Neural cell (in vitro differentiated cells): Measurements from ENCODE around the gene ATP2B2. TPM values are rescaled to one million over a fixed set of nuclear protein-coding genes. Genes with fewer than 3 reads are reported as not detected.

Experiments
- H2AFZ ChIP-seq: fragments of 200-600, 300-800 bp; sonication (generic), shearing (Covaris generic); 2 replicates; pipeline ENCODE4 v1.6.0; 2014; ENCODE audit warnings: low read depth, mild to moderate bottlenecking, antibody characterized with exemption, low read length, moderate library complexity
- H3F3A ChIP-seq: fragments of 200-600 bp; shearing (Covaris generic); 2 replicates; pipeline ENCODE4 v1.6.1; 2016; ENCODE audit warnings: mild to moderate bottlenecking, moderate library complexity, mixed read lengths, antibody characterized with exemption, low read length; ENCODE audit not compliant: insufficient read depth, poor library complexity, severe bottlenecking
- H3K27ac ChIP-seq: fragments of 200-600, 300-800 bp; sonication (generic), shearing (Covaris generic); 2 replicates; pipeline ENCODE4 v1.5.1; 2014; ENCODE audit warnings: mild to moderate bottlenecking, low read length, moderate library complexity
- H3K27me3 ChIP-seq: fragments of 300-800, 200-600 bp; sonication (generic), shearing (Covaris generic); 2 replicates; pipeline ENCODE4 v1.6.0; 2014; ENCODE audit warnings: mild to moderate bottlenecking, low read depth, low read length, moderate library complexity; ENCODE audit not compliant: insufficient read depth
- H3K36me3 ChIP-seq: fragments of 300-800, 200-600 bp; sonication (generic), shearing (Covaris generic); 2 replicates; pipeline ENCODE4 v1.5.1; 2014; ENCODE audit warnings: mild to moderate bottlenecking, antibody characterized with exemption, low read length, moderate library complexity; ENCODE audit not compliant: insufficient read depth
- H3K4me2 ChIP-seq: fragments of 300-800, 200-600 bp; sonication (generic), shearing (Covaris generic); 2 replicates; pipeline ENCODE4 v1.6.0; 2014; ENCODE audit warnings: mild to moderate bottlenecking, low read length
- H3K4me3 ChIP-seq: fragments of 300-800, 200-600 bp; sonication (generic), shearing (Covaris generic); 2 replicates; pipeline ENCODE4 v1.5.1; 2014; ENCODE audit warnings: mild to moderate bottlenecking, low read length, moderate library complexity
- H3K79me2 ChIP-seq: fragments of 200-600 bp; shearing (Covaris generic); replicated peaks from 2 replicates; pipeline ENCODE4 v1.6.0; 2014; ENCODE audit warnings: mild to moderate bottlenecking, low read length, moderate library complexity; ENCODE audit not compliant: insufficient read depth
- H3K9ac ChIP-seq: fragments of 300-800, 200-600 bp; sonication (generic), shearing (Covaris generic); 2 replicates; pipeline ENCODE4 v1.6.1; 2016; ENCODE audit warnings: mild to moderate bottlenecking, low read length, mixed read lengths
- H3K9me2 ChIP-seq: fragments of 200-600 bp; shearing (Covaris generic); 2 replicates; pipeline ENCODE4 v1.6.1; 2016; ENCODE audit warnings: mild to moderate bottlenecking, low read length, mixed read lengths; ENCODE audit not compliant: insufficient read depth
- H3K9me3 ChIP-seq: fragments of 200-600, 300-800 bp; sonication (generic), shearing (Covaris generic); 2 replicates; pipeline ENCODE4 v1.6.1; 2016; ENCODE audit warnings: mild to moderate bottlenecking, mixed run types, low read length, moderate library complexity, mixed read lengths
- H4K20me1 ChIP-seq: fragments of 200-600 bp; shearing (Covaris generic); 2 replicates; pipeline ENCODE4 v1.6.1; 2016; ENCODE audit warnings: mild to moderate bottlenecking, mixed run types; ENCODE audit not compliant: insufficient read depth
- CTCF ChIP-seq: fragments of 450-650 bp; IDR thresholded peaks from 2 replicates; pipeline ENCODE4 v1.5.1; 2014; ENCODE audit warnings: antibody characterized with exemption, mild to moderate bottlenecking, moderate library complexity; ENCODE audit not compliant: poor library complexity, severe bottlenecking
- EP300 ChIP-seq: fragments of 450-650 bp; conservative IDR thresholded peaks from 2 replicates; pipeline ENCODE4 v1.6.1; 2014; ENCODE audit warnings: antibody characterized with exemption, mild to moderate bottlenecking, moderate library complexity; ENCODE audit not compliant: poor library complexity, severe bottlenecking
- EZH2 ChIP-seq: fragments of 200-600, 300-800 bp; shearing (Covaris generic), sonication (generic); IDR thresholded peaks from 2 replicates; pipeline ENCODE4 v1.6.1; 2014; ENCODE audit warnings: antibody characterized with exemption, low read length, borderline replicate concordance, mild to moderate bottlenecking; ENCODE audit not compliant: insufficient read depth, poor library complexity, severe bottlenecking
- MXI1 ChIP-seq: fragments of 450-650 bp; conservative IDR thresholded peaks from 2 replicates; pipeline ENCODE4 v1.6.1; 2014; ENCODE audit warnings: antibody characterized with exemption, mild to moderate bottlenecking; ENCODE audit not compliant: poor library complexity, severe bottlenecking
- POLR2AphosphoS5 ChIP-seq: IDR thresholded peaks from 2 replicates; pipeline ENCODE4 v1.6.1; 2012
- RAD21 ChIP-seq: fragments of 450-650 bp; conservative IDR thresholded peaks from 2 replicates; pipeline ENCODE4 v1.6.1; 2014; ENCODE audit warnings: antibody characterized with exemption, mild to moderate bottlenecking, moderate library complexity
- REST ChIP-seq: IDR thresholded peaks from 2 replicates; pipeline ENCODE4 v1.6.1; 2012; ENCODE audit warnings: borderline replicate concordance
- SMC3 ChIP-seq: fragments of 450-650 bp; conservative IDR thresholded peaks from 2 replicates; pipeline ENCODE4 v1.6.1; 2014; ENCODE audit warnings: antibody characterized with exemption, mild to moderate bottlenecking, moderate library complexity; ENCODE audit not compliant: poor library complexity
- TAF1 ChIP-seq: IDR thresholded peaks from 2 replicates; pipeline ENCODE4 v1.6.1; 2012; ENCODE audit warnings: low read depth
- polyA plus RNA-seq: library from polyadenylated mRNA; depleted of rRNA; stranded (reverse); fragments of >200 nt; gene quantifications from 2 replicates; pipeline ENCODE4 v1.2.3, GENCODE V29; 2014

The ATP2B2 gene
- polyA plus RNA-seq, 1 donor from 2014 or later: 8.3 TPM

GRCh38 chr3:10371167-10371566, 134.2 kb downstream of the ATP2B2 start:
- H3K79me2 ChIP-seq: no peaks in the 10 kb centered on the region
- H2AFZ ChIP-seq: no peak overlapping the region
- no peaks in the 10 kb centered on the region for H3K36me3 ChIP-seq
- TF ChIP-seq REST (no peak), MXI1 (no peak), TAF1 (no peak), POLR2AphosphoS5 (no peak), SMC3 (no peak), EZH2 (no peak), RAD21 (no peak), EP300 (no peak), CTCF (no peak)
- no peaks in the 10 kb centered on the region for H4K20me1 ChIP-seq
- H3F3A ChIP-seq: no peaks in the 10 kb centered on the region
- no peak overlapping the region for H3K27ac ChIP-seq
- no peak overlapping the region for H3K9ac ChIP-seq
- H3K9me2 ChIP-seq: no peaks in the 10 kb centered on the region
- no peaks in the 10 kb centered on the region for H3K27me3 ChIP-seq
- H3K4me2 ChIP-seq: no peak overlapping the region
- H3K9me3 ChIP-seq: no peaks in the 10 kb centered on the region
- H3K4me3 ChIP-seq: no peak overlapping the region

DNA sequence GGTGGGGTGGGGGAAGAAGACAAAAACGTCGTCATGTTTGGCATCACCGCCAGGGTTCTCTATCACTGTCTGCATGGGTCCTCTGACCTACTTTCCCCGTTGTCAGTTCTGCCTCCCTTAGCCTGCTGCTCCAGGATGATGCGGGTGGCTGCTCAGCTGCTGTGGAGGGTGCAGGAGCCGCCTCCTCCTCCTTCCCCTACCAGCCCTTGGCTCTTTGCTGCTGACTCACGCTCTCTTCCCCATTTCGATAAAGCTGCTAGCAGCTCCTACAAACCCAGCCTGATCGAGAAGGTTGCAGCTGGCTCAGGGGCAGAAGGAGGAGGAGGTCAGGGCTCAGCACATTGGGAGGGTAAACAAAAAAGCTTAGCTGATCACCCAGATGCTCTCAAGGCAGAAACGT, 135.0 kb downstream of the ATP2B2 start:
- Histone ChIP-seq H4K20me1 (no peaks in the 10 kb centered on the region), H3K4me2 (no peak overlapping the region), H3K9ac (no peak overlapping the region), H3K36me3 (no peaks in the 10 kb centered on the region), H3K4me3 (no peak overlapping the region), H2AFZ (no peak overlapping the region), H3K27ac (no peak overlapping the region), H3K27me3 (no peaks in the 10 kb centered on the region), H3K9me2 (no peaks in the 10 kb centered on the region), H3K9me3 (no peaks in the 10 kb centered on the region), H3K79me2 (no peaks in the 10 kb centered on the region), H3F3A (no peaks in the 10 kb centered on the region)
- TF ChIP-seq SMC3 (no peak), RAD21 (no peak), EP300 (no peak), REST (no peak), EZH2 (no peak), MXI1 (no peak), TAF1 (no peak), POLR2AphosphoS5 (no peak), CTCF (no peak)
